IPS-18c (cell line): ENCODE data around the gene KLHL26.

ENCODE experiments used
- H3K4me3 ChIP-seq: 2 replicates; pipeline ENCODE4 v1.7.0; 2013; ENCODE audit warnings: low read depth, mild to moderate bottlenecking, low read length, moderate library complexity; ENCODE audit not compliant: insufficient read depth
- H3K9me3 ChIP-seq: one replicate; pipeline ENCODE4 v1.6.1; 2013; ENCODE audit warnings: mild to moderate bottlenecking, low read length, moderate library complexity; ENCODE audit not compliant: control insufficient read depth, insufficient read depth

Gene KLHL26

DNA sequence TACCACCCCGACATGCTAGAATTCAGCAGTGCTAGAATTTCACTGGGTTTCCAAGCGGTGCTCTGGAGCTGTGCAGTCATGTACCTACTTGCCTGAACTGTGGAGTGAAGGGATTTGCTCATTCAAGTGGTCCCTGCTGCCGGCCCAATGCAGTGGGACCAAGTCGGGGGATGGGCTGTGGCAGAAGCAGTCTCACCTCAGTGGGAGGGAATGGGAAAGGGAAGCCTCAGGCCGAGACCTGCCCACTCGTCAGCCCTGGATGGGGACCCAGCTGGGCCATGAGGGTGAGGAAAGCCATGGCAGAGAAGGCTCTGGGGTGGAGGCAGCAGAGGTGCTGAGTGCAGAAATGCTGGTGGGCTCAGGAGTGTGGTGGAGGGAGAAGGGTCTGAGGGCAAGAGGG lies 14.9 kb downstream of the KLHL26 start:
- H3K4me3 ChIP-seq: no peak overlapping the region

DNA sequence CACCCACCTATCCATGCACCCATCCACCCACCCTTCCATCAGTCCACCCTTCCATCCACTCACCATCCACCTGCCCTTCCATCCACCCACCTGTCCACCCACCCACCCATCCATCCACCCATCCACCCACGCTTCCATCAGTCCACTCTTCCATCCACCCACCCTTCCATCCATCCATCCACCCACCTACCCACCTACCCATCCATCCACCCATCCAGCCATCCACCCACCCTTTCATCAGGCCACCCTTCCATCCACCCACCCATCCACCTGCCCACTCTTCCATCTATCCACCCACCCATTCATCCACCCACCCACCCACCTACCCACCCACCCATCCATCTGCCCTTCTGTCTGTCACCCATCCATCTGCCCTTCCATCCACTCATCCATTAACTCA lies 17.0 kb downstream of the KLHL26 start:
- no peaks in the 10 kb centered on the region for H3K9me3 ChIP-seq
- no peak overlapping the region for H3K4me3 ChIP-seq

More for the DNA sequence above, 14.9 kb downstream of the KLHL26 start:
- H3K9me3 ChIP-seq: no peaks in the 10 kb centered on the region

DNA sequence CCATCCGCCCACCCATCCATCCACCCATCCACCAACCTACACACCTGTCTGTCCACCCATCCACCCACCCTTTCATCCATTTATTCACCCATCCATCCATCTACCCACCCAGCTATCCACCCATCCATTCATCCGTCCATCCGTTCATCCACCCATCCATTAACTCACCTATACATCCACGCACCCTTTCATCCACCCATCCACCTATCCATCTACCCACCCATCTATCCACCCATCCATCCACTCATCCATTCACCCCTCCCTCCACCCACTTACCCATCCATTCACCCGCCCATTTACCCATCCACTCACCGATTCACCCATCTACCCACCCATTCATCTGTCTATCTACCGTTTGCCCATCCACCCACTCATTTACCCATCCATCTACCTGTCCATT lies 17.6 kb downstream of the KLHL26 start:
- H3K9me3 ChIP-seq: no peaks in the 10 kb centered on the region
- no peak overlapping the region for H3K4me3 ChIP-seq

DNA sequence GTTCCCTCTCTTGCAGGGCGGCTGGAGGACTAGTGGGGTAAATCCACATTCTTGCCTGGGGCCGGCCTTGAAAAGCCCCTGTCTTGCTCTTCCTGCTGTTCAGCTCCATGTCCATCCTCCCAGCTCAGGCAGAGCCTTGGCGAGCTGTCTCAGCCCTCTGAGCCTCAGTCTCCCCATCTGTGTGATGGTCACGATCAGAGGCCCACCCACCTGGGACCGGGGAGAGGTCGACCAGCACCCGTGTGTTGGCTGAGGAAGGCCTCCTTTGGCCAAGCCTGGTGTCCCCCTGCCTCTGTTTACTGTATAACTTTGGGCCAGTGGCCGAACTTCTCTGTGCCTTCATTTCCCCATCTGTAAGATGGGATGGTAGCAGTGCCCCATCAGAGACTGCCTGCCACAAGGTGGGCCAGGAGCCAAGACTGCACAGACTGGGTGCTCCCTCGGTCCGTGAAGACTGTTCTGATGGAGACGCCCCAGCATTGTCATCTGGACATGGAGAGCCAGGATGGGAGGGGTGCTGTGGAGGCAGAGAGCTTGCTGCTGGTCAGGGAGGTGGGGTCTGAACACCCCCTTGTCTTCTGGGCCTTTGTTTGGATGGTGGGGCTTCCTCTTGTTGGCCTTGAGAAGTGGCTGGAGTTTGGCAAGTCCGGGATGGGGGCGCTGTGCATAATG lies 18.5 kb downstream of the KLHL26 start:
- Histone ChIP-seq H3K4me3 (no peak overlapping the region), H3K9me3 (no peaks in the 10 kb centered on the region)

DNA sequence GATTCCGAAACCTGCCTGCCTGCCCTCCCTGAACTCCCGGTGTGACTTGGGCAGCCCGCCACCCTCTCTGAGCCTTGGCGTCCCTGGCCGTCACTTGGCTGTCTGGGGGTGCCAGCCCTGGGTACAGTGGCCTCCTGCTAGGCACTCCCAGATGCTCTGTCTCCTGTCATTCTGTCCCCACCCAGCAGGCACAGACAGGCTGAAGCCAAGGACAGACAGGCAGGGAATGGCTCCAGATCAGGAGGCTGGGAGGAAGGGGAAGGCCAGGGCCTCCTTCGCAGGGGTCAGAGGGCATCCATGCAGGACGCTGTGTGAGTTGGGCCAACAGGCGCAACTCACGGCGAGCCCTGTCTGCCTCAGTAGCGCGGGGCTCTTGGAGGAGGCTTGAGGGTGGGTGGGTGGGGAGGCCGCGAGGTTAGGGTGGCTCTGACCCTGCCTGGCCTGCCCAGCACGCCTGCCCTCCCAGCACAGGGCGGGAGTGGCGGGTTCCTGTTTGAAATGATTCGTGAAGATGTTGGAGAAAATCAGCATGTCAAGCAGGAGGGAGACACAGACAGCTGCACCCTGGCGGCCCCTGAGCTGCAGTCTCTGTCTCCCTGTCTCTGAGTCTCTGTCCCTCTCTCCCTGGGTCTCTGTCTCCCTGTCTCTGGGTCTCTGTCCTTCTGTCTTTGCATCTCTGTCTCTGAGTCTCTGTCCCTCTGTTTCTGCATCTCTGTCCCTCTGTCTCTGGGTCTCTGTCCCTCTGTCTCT lies 19.7 kb downstream of the KLHL26 start:
- H3K9me3 ChIP-seq: no peaks in the 10 kb centered on the region
- no peak overlapping the region for H3K4me3 ChIP-seq

DNA sequence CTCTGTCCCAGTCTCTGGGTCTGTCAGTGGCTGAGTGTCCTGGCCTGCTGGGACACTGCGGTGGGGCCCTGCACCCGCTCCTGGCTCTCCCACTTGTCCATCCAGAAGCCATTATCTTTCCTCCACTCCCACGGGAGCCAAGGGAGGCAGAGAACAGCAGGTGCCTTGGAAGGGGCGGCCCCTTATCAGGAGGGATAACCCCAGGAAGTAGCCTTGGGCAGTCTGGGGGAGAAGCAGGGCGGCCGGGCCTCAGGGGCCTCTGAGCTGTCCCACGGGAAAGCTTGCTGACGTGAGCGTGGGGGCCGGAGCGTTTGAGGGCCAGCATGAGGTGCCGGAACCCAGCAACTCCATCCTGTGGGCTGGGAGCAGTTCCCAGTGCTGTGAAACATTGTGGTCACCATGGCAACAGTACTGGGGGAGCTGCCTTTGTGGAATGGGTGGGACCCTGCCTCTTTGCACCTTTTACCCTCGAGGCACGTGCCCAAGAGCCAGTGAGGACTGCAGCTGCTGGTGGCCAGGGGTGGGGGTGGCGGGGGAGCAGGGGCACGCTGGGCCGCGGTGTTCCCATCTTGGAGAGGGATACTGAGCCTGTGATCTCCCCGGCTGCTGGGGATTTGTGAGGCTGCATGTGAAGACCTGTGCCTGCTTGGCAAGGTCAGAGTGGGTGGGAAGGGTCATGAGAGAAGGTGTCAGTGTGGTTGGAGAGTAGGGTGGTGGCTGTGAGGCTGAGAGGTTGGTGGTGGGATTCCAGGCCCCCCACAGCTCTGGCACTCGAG lies 20.9 kb downstream of the KLHL26 start:
- H3K9me3 ChIP-seq: no peaks in the 10 kb centered on the region
- H3K4me3 ChIP-seq: no peak overlapping the region

DNA sequence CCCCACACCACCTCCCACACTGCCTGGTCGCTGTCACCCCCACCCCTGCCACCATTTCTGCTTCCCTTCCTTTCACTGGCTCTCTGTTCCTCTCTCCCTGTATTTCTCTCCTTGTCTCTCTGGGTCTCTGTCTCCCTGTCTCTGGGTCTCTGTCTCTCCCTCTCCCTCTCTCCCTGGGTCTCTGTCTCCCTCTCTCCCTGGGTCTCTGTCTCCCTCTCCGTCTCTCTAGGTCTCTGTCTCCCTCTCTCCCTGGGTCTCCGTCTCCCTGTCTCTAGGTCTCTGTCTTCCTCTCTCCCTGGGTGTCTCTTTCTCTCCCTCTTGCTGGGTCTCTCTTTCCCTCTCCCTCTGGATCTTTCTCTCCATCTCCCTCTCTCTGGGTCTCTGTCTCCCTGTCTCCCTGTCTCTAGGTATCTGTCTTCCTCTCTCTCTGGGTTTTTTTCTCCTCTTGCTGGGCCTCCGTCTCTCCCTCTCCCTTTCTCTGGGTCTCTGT lies 21.6 kb downstream of the KLHL26 start:
- H3K9me3 ChIP-seq: no peaks in the 10 kb centered on the region
- no peak overlapping the region for H3K4me3 ChIP-seq

DNA sequence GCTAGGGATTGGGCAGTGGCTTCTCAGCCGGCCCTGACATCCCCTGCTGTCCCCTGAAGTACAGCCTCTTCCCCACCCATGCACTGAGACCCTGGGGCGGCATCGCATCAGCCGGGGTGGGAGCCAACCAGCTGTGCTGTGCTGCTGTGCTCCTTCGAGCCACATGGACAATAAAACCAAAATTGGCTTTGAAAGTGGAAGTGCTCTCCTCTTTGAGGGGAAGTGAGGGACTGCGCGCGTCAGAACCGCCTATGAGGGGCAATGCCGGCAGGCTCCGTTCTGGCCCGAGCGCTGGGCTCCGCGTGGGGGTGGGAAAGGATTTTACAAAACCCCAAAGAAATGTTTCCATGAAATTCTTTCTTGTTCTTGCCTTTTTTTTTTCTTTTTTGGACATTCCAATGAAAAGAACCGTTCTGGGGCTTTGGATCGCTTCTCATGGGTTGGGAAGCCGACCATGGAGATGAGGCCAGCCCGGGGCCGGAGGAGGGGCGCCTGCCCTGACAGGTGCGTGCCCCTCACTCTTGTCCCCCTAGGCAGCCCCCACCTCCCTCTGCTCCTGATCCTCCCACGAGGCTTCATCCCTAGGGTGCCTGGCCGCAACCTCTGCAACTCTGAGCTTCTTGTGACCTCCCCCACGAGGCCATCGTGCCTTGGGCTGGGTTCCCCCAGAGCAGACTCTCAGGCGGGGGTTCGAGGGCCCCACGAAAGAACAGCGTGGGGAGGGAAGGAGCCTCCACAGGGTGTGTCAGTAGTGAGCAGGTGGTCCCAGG lies 22.6 kb downstream of the KLHL26 start:
- Histone ChIP-seq H3K4me3 (no peak overlapping the region), H3K9me3 (no peaks in the 10 kb centered on the region)

DNA sequence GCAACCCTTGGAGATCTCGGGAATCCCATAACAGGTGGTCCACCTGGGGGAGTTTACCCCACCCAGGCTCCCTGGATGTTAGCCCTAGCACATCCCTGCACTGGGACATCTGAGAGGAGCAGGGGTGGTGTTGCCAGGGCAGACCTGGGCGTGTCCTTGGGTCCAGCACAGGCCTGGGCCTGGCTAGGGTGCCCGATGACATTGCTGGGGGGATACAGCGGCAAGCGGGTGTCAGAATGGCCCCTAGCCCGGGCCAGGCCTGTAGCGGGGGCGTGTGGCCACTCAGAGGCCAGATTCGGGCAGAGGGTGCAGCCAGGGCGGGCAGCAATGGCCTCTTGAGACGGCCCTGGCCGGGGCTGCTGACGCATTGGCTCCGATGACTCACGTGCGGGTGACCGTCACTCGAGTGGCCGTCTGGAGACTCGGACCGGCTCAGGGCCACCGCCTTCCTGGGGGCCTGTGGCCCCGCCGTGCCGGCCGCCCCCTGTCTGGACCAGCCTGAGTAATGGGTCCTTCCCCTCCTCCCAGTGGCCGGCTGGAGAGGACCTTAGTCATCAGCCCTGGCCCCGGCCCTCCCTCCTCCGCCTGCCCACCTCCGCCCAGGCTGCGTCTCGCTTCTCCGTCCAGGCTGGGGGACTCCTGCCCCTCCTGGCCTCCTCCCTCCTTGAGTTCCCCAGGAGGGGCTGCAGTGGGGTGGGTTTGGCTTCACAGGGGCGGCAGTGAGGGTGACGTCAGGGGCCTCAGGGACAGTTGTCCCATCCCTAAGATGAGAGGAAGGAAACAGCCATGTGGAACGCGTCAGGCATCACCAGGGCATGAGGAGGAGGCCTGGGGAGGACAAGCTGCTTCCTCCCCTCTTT lies 23.5 kb downstream of the KLHL26 start:
- H3K4me3 ChIP-seq: no peak overlapping the region
- no peaks in the 10 kb centered on the region for H3K9me3 ChIP-seq

DNA sequence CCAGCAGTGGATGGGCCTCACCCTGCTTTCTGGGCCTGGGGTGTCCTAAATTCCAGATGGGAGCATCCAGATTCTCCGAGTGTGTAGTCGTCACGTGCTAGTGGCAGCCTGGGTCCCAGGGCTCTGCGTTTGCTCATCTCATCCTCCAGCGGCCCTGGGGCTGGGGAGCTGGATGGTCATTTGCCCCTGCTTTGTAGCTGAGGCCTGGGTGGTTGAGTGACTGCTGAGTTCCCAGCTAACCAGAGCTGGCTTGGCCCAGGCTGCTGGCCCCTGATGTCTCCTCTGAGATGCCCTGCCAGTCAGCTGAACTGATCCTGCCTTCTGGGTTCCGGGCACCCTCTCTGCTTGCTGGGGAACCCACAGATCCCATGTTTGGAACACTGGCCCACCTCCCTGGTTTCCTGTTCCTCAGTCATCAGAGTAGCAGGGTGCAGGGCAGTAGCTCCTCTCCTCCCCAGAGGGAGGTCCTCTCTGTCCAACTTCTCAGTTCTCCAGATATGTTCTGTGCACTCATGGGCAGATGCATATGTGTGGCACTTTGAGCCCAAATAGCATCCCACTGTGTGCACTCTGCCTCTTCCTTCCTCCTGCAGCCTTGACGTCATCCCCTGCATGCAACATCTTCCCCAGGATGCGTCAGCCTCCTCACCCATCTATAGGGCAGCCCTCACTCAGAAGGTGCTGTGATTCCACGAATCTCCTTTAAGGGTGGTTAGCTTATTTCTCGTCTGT lies 24.3 kb downstream of the KLHL26 start:
- H3K4me3 ChIP-seq: no peak overlapping the region

DNA sequence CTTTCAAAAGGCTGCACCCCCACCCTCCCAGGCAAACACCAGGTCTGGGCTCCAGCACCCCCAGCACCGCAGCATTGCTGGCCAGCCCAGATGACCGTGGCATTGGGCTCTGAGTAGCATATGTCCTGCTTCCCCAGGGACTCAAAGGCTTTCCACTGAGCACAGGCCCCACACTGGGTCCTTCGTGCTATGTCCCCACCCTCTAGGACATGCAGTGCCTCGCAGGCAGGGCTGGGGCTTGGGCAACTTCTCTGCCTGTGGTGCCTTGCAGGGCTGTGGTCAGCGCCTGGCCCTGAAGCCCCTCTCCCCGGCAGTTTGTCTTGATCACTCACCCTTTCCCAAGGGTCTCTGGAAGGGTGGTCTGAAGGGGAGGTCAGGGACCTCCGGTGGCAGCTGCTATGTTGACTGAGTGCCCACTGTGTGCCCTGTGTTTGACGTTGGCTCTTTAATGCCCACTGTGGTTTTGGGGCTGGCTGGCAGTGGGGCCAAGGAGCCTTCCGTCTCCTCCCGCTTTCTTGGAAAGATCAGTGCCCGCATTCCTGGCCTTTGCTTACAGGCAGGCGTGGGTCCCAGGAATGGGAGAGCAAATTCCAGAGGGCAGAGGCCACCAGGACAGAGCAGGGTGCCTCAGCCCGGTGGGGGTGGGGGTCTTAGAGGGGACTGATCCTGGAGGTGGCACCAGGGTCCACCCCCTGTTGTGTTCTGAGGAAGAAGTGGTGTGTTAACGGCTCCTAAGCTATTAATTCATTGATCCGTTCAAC lies 26.3 kb downstream of the KLHL26 start:
- Histone ChIP-seq H3K9me3 (no peaks in the 10 kb centered on the region), H3K4me3 (no peak overlapping the region)

More for the DNA sequence above, 24.3 kb downstream of the KLHL26 start:
- no peaks in the 10 kb centered on the region for H3K9me3 ChIP-seq

DNA sequence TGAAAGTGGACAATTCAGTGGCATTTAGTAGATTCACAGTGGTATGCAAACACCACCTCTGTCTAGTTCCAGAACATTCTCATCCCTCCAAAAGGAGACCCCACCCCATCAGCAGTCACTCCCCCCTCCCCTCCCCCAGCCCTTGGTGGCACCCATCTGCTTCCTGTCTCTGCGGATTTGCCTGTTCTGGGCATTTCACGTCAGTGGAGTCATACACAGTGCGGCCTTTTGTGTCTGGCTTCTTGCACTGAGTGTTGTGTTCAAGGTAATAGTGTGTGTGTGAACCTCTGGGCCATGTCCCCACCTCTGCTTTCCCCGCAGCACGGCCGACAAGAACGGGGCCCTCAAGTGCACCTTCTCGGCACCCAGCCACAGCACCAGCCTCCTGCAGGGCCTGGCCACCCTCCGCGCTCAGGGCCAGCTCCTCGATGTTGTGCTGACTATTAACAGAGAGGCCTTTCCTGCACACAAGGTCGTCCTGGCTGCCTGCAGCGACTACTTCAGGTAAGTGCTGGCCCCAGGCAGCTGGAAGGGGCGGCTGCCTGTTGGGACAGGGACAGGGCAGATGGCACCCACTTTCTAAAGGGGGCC lies 27.2 kb downstream of the KLHL26 start:
- H3K4me3 ChIP-seq: no peak overlapping the region
- H3K9me3 ChIP-seq: no peaks in the 10 kb centered on the region

DNA sequence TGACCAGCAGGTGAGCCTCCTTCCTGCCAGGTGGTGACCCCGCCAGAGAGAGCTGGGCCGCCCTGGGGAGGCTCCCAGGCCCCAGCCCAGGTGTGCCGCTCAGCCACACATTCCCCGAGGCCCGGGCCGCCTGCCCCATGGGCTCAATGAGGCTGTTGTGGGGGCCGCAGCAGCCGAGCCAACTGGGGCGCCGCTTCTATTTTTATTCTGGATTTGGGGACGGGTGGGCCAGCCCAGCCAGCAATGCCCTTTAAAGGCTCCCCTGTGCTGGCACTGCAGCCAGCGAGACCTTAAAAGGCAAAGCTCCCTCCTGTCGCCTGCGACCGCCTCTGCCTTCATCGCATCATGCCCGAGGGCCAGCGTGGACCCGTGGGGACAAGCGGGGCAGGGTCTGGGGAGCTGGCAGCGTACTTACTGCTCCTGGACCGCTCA lies 29.0 kb downstream of the KLHL26 start:
- Histone ChIP-seq H3K9me3 (no peaks in the 10 kb centered on the region), H3K4me3 (no peak overlapping the region)

DNA sequence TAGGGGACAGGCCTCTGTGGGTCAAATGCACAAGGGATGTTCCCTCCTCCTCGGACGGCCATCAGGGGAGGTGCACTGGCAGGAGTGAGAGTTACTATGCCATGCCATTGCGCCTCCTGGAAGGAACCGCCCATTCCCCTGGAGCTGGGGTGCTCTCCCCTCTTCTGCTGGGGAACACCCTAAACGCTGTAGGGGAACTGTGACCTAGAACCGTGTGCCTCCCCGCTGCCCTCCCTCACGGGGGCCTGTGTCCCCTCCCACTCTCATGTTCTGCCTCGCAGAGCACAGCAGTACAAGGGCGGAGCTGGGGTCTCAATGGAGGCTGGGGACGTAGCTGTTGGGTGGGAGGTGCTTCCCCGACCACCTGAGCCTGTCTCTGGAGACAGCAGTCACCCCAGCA lies 29.5 kb downstream of the KLHL26 start:
- Histone ChIP-seq H3K9me3 (no peaks in the 10 kb centered on the region), H3K4me3 (no peak overlapping the region)

DNA sequence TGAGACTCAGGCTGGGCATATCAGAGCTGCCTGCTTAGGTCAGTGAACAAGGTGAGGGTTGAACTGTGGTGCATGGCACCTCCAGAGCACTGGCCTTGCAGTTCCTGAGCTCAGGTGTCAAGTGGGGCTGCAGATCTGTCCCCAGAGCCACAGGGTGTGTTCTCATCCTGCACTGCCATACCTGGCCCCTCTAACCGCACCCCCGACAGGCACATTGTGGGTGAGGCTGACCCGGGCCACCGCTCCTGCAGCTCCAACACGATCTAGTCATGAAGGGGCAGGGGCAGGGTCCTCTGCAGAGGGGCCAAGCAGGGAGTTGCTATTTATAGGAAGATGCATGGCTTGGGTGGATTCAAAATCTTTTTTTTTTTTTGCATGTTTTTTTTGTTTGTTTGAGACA lies 30.0 kb downstream of the KLHL26 start:
- Histone ChIP-seq H3K9me3 (no peaks in the 10 kb centered on the region), H3K4me3 (no peak overlapping the region)
